GM21723 (cell line): ENCODE measurements around the gene LSS.
"Not testable (repeated sequence)": the region's sequence is repeated elsewhere in the genome, so short reads cannot be mapped to it uniquely, and the experiment has no call there.

ENCODE experiments used
- ATAC-seq: cut with Tn5 transposase; IDR thresholded peaks from one replicate; pipeline ENCODE4 v1.9.1; 2021; ENCODE audit warnings: mild to moderate bottlenecking, moderate library complexity; ENCODE audit not compliant: unreplicated experiment

The LSS gene

GRCh38 chr21:46155514-46156377 is 72.8 kb downstream of the LSS start, which contains the start of gene FTCD:
Gene FTCD (minus strand): TSS chr21:46155579. CDS start chr21:46155523, 56 bp downstream.
- ATAC-seq, result no peak

GRCh38 chr21:46154955-46155513 is 73.5 kb downstream of the LSS start:
- no peak for ATAC-seq

GRCh38 chr21:46154155-46154954 is 74.2 kb downstream of the LSS start:
- no peak for ATAC-seq

GRCh38 chr21:46153247-46154154 is 75.1 kb downstream of the LSS start:
- no peak for ATAC-seq

- ATAC-seq, result no peak
Observed at GRCh38 chr21:46152927-46153246, 75.7 kb downstream of the LSS start.

- no peak for ATAC-seq
Observed at GRCh38 chr21:46151989-46152926, 76.3 kb downstream of the LSS start.

GRCh38 chr21:46151261-46151988 is 77.1 kb downstream of the LSS start:
- ATAC-seq, result no peak

- no peak for ATAC-seq
Observed at GRCh38 chr21:46150491-46151121, 78.0 kb downstream of the LSS start.

- no peak for ATAC-seq
Observed at GRCh38 chr21:46150073-46150472, 78.5 kb downstream of the LSS start.

- no peak for ATAC-seq
Observed at GRCh38 chr21:46149205-46149901, 79.2 kb downstream of the LSS start.

- no peak for ATAC-seq
Observed at GRCh38 chr21:46148106-46148505, 80.5 kb downstream of the LSS start.

- not testable (repeated sequence) for ATAC-seq
Observed at GRCh38 chr21:46147429-46147828, 81.1 kb downstream of the LSS start.

- ATAC-seq, result no peak
Observed at GRCh38 chr21:46146856-46147255, 81.7 kb downstream of the LSS start.

GRCh38 chr21:46145840-46146691 is 82.5 kb downstream of the LSS start:
- ATAC-seq, result no peak

GRCh38 chr21:46145159-46145839 is 83.3 kb downstream of the LSS start:
- ATAC-seq, result no peak

- no peak for ATAC-seq
Observed at GRCh38 chr21:46144464-46145070, 84.0 kb downstream of the LSS start.
